Mucosa of descending colon (tissue), 3 donors: ENCODE measurements around the gene CAB39. TPM values are rescaled to one million over a fixed set of nuclear protein-coding genes. Genes with fewer than 3 reads are reported as not detected.

Source experiments
- ATAC-seq: fragments of 200-7000 bp; cut with Tn5 transposase; one replicate; pipeline ENCODE4 v1.9.1; 2020; ENCODE audit warnings: mild to moderate bottlenecking, moderate library complexity
- DNase-seq, 3 donors: peaks; one replicate each; pipeline ENCODE4 v3.0.0-alpha.2; 2020
- H3K36me3 ChIP-seq: fragments of 200-600 bp; one replicate; pipeline ENCODE4 v1.8.0; 2021; ENCODE audit warnings: low read depth, mild to moderate bottlenecking
- H3K4me1 ChIP-seq: fragments of 200-600 bp; one replicate; pipeline ENCODE4 v1.8.0; 2021; ENCODE audit warnings: low read depth, mild to moderate bottlenecking
- H3K4me3 ChIP-seq: fragments of 200-600 bp; one replicate; pipeline ENCODE4 v1.8.0; 2021; ENCODE audit warnings: mild to moderate bottlenecking
- H3K9me3 ChIP-seq: fragments of 200-600 bp; one replicate; pipeline ENCODE4 v1.8.0; 2021; ENCODE audit warnings: mild to moderate bottlenecking
- intact Hi-C, 2 donors: fragments of 100-400 bp; cut with DNase I in 1 of 2; cut with micrococcal nuclease in 1 of 2; formaldehyde crosslinking; loops; one replicate each; pipeline versions ENCODE4 v1.11.0 to v1.11.1; 2022; cut with DNase I, micrococcal nuclease
- total RNA-seq, 3 donors: library from RNA; stranded (reverse); fragmentation: NEBNext Ultra II Directional in 2 of 3; extraction: Animal tissue kit (Norgen Biotek cat#: 25700) in 2 of 3; gene quantifications; one replicate each; pipeline versions ENCODE4 v1.2.1 to v1.2.4, GENCODE V29; 2021 to 2023
- TF ChIP-seq, protein P1 (sequence below): fragments of 200-600 bp; IDR thresholded peaks from one replicate; pipeline ENCODE4 v1.8.0; 2022; ENCODE audit warnings: antibody characterized with exemption, mild to moderate bottlenecking
- donor health status: DM: no; HTN: no; CAD: no; lungs with moderate emphysema.
- donor health status: DM: no; HTN: no; CAD: no.
- donor health status: DM: no; HTN: yes; CAD: no.

Gene CAB39
- total RNA-seq, 3 donors from 2014 or later: 112 to 155 (median 115) TPM

DNA sequence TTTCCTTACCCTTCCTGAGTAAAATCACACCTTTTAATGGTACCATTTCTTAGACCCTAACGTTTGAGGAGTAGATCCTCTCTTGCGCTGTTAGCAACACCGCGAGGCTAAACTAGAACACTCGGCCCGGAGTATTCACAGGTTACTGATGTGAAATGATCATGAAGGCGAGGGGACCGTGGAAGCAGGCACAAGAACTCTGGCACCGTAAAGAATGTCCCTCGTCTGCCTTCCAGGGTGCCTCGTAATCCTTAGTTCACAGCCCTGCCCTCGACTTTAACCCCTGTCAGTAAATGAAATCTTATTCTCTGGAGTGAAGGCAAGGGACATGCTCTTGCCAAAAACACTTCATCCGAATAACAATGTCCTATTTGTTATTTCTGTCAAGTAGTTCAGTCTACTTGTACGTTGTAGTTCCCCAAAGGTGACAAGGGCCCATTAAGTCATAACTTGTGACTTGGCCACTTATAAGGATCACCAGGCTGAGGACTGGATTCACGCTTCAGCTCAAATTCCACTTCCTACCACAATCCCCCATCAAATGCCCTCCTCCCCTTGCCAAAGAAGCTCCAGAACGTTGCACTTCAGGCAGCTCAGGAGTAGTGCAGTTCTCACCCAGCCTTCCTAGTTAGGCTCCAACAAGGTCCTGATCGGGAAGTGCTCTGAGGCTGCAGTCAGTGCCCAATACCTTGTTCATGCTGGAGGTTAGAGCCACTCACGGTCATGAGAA, 108.8 kb downstream of the CAB39 start:
- intact Hi-C loops: loop anchor here (5.0 kb wide), 1 partner anchor 166 kb away; no protein-coding TSS in a partner anchor
- Histone ChIP-seq H3K4me3 (no peak overlapping the region), H3K9me3 (no peaks in the 10 kb centered on the region), H3K4me1 (peaks cover 3% of the 10 kb centered on the region), H3K36me3 (peaks cover 7% of the 10 kb centered on the region)
- no peak for DNase-seq
- TF ChIP-seq, protein P1, sequence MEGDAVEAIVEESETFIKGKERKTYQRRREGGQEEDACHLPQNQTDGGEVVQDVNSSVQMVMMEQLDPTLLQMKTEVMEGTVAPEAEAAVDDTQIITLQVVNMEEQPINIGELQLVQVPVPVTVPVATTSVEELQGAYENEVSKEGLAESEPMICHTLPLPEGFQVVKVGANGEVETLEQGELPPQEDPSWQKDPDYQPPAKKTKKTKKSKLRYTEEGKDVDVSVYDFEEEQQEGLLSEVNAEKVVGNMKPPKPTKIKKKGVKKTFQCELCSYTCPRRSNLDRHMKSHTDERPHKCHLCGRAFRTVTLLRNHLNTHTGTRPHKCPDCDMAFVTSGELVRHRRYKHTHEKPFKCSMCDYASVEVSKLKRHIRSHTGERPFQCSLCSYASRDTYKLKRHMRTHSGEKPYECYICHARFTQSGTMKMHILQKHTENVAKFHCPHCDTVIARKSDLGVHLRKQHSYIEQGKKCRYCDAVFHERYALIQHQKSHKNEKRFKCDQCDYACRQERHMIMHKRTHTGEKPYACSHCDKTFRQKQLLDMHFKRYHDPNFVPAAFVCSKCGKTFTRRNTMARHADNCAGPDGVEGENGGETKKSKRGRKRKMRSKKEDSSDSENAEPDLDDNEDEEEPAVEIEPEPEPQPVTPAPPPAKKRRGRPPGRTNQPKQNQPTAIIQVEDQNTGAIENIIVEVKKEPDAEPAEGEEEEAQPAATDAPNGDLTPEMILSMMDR: no peak
- peak; percentile 20 for ATAC-seq

DNA sequence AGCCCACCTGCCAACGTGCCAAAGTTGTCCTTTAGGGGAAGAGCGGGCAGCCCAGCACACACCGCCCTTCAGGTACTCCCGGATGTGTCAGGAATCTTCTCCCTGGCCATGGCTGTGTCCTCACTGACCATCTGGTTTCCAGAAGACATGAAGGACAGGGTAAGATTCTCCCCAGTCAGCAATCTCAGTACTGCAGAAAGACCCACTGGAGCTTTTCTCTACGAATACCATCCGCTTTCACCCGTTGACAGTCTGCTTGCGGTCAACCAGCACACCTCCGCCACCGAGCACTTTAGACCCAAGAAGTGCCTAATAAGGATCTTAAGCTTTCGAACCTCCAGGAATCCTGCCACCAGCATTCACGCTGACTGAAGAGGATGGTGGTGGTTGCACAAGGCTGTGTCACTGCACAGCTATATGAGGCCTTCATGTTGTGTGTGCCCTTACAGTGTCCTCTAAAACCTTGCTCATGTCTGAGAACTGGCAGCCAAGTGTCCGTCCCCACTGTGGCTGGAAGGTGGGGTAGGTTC, 109.4 kb downstream of the CAB39 start:
- ATAC-seq (peak; percentile 11), DNase-seq (no peak)
- Histone ChIP-seq H3K36me3 (peaks cover 7% of the 10 kb centered on the region), H3K4me3 (no peak overlapping the region), H3K9me3 (no peaks in the 10 kb centered on the region), H3K4me1 (peaks cover 3% of the 10 kb centered on the region)
- intact Hi-C loops: loop anchor here (5.0 kb wide), 1 partner anchor 165 kb away; no protein-coding TSS in a partner anchor
- TF ChIP-seq, protein P1: no peak

DNA sequence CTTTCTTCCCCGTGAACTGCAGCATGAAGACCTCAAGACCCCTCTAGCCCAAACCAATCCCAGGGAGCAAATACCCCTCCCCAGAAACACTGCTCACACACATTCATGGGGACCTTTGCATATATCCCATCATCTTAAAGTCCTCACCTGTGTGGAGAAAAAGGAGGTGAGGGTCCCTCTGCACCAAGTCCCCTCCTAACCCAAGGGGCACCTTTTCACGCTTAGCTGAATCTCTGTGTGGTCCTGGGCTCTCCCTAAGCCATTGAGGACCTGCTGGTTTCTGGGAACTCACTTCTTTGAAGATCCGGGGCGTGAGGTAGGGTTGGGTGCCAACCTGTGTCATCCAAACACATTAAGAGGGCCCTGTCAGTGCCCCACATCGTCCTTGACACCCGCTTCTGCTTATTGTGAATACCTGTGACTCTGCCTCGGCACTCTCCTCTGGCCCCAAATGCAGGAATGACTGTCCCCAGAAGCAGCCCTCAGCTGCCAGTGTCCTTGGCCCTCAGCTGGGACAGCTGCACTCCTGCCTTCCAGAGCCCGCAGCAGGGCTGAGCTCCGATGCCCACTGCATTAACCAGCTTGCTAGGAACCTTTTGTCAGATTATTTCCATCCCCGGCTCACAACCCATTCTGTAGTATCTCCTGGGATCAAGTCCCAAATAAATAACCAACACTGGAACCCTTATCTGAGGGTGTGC, 110.8 kb downstream of the CAB39 start:
- TF ChIP-seq, protein P1: no peak
- Histone ChIP-seq H3K4me1 (peaks cover 10% of the 10 kb centered on the region), H3K4me3 (no peak overlapping the region), H3K9me3 (no peaks in the 10 kb centered on the region), H3K36me3 (no peaks in the 10 kb centered on the region)
- DNase-seq (no peak), ATAC-seq (no peak)
- intact Hi-C loops: loop anchor here (5.0 kb wide), 1 partner anchor 164 kb away; no protein-coding TSS in a partner anchor

DNA sequence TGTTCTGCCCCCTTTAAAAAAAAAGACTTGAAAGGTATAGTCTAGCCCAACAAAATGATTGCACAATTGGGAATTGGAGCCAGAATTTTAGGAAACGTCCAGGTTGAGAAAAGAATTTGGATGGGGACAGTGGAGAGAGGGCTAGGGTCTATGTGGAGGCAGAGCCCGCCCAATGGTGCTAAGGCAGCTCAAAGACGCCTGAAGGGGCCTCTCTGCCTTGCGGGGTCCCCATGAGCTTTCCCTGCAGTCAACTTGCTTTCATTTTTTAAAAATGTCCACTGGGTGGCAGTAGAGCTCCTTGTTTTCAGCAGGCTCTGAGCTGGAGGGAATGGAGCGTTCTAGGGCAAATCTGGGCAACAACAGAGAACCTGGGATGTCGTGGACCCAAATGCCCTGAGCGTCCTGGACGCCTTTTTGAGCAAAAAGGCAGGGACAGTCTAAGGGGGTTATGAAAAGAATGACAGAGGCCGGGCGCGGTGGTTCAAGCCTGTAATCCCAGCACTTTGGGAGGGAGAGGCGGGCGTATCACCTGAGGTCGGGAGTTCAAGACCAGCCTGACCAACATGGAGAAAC, 111.8 kb downstream of the CAB39 start:
- intact Hi-C loops: loop anchor here (5.0 kb wide), 1 partner anchor 163 kb away; no protein-coding TSS in a partner anchor
- Histone ChIP-seq H3K4me1 (peaks cover 13% of the 10 kb centered on the region), H3K36me3 (no peaks in the 10 kb centered on the region), H3K4me3 (no peak overlapping the region), H3K9me3 (no peaks in the 10 kb centered on the region)
- ATAC-seq: peak; percentile 71
- TF ChIP-seq, protein P1: no peak
- DNase-seq: peak in 1 of 3 donors; percentile 74

DNA sequence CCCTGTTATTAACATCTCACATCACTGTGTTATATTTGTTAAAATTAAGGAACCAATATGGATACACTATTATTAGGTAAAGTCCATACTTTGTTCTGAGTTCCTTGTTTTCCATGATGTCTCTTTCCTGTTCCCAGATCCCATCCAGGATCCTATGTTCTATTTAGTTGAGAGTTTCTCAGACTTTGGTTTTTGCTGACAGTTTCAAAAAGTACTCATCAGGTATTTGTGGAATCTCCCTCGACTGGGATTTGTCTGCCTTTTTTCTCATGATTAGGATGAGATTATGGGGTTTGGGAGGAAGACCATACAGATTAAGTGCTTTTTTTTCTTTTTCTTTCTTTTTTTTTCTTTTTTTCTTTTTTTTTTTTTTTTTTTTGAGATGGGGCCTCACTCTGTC, 112.7 kb downstream of the CAB39 start:
- Histone ChIP-seq H3K4me1 (peaks cover 13% of the 10 kb centered on the region), H3K4me3 (no peak overlapping the region), H3K36me3 (no peaks in the 10 kb centered on the region), H3K9me3 (no peaks in the 10 kb centered on the region)
- ATAC-seq (no peak), DNase-seq (no peak)
- TF ChIP-seq, protein P1: no peak
- intact Hi-C loops: no loop called here
